Left lobe of liver (tissue), 2 donors: ENCODE measurements around the gene SMAD6. TPM values are rescaled to one million over a fixed set of nuclear protein-coding genes. Genes with fewer than 3 reads are reported as not detected.
A peak's percentile ranks its signal among the peaks of the same experiment; 100 is the strongest.

Experiments
- ATAC-seq: fragments of 200-7000 bp; cut with Tn5 transposase; one replicate; pipeline ENCODE4 v1.9.1; 2020; ENCODE audit warnings: mild to moderate bottlenecking, moderate library complexity
- DNase-seq: peaks from one replicate; pipeline ENCODE4 v3.0.0-alpha.2; 2020; ENCODE audit warnings: low spot score
- total RNA-seq: library from RNA; stranded (reverse); gene quantifications from one replicate; pipeline ENCODE4 v1.2.1, GENCODE V29; 2021
- donor health status: DM: no; HTN: no; CAD: no; lungs with moderate emphysema.
- donor health status: DM: no; HTN: yes; CAD: no.

SMAD6 gene
- total RNA-seq, 1 donor from 2014 or later, result 16.2 TPM

GRCh38 chr15:66771351-66771650 lies 69.3 kb downstream of the SMAD6 start:
- ATAC-seq (peak; percentile 15), DNase-seq (no peak)

GRCh38 chr15:66772604-66773128 lies 70.6 kb downstream of the SMAD6 start:
- DNase-seq (no peak), ATAC-seq (peak; percentile 14)

GRCh38 chr15:66773129-66773873 lies 71.3 kb downstream of the SMAD6 start:
- peak; percentile 21 for ATAC-seq
- no peak for DNase-seq

GRCh38 chr15:66774001-66774814 lies 72.2 kb downstream of the SMAD6 start:
- ATAC-seq (peak; percentile 90), DNase-seq (peak; percentile 84)

GRCh38 chr15:66775127-66776105 lies 73.4 kb downstream of the SMAD6 start:
- ATAC-seq (no peak), DNase-seq (no peak)

- ATAC-seq, result no peak
- DNase-seq, result no peak
Observed at GRCh38 chr15:66777054-66777453, 75.0 kb downstream of the SMAD6 start.

- no peak for ATAC-seq
- no peak for DNase-seq
Observed at GRCh38 chr15:66777596-66778313, 75.7 kb downstream of the SMAD6 start.

- ATAC-seq, result no peak
- DNase-seq, result no peak
Observed at GRCh38 chr15:66778314-66778665, 76.3 kb downstream of the SMAD6 start.

- no peak for ATAC-seq
Observed at GRCh38 chr15:66778716-66779115, 76.7 kb downstream of the SMAD6 start.

GRCh38 chr15:66779331-66780009 lies 77.4 kb downstream of the SMAD6 start:
- DNase-seq (peak; percentile 73), ATAC-seq (peak; percentile 88)

More at GRCh38 chr15:66778716-66779115, 76.7 kb downstream of the SMAD6 start:
- no peak for DNase-seq

- DNase-seq (no peak), ATAC-seq (no peak)
Observed at GRCh38 chr15:66780172-66780972, 78.3 kb downstream of the SMAD6 start.

GRCh38 chr15:66780973-66781718 lies 79.1 kb downstream of the SMAD6 start:
- ATAC-seq (no peak), DNase-seq (no peak)

- DNase-seq (no peak), ATAC-seq (no peak)
Observed at GRCh38 chr15:66782785-66783184, 80.7 kb downstream of the SMAD6 start.

- ATAC-seq (no peak), DNase-seq (no peak)
Observed at GRCh38 chr15:66783314-66783713, 81.3 kb downstream of the SMAD6 start.

- DNase-seq (no peak), ATAC-seq (no peak)
Observed at GRCh38 chr15:66783725-66784124, 81.7 kb downstream of the SMAD6 start.

- DNase-seq (no peak), ATAC-seq (no peak)
Observed at GRCh38 chr15:66784174-66784573, 82.1 kb downstream of the SMAD6 start.

- ATAC-seq, result no peak
- DNase-seq, result no peak
Observed at GRCh38 chr15:66785637-66786036, 83.6 kb downstream of the SMAD6 start.

- no peak for ATAC-seq
- no peak for DNase-seq
Observed at GRCh38 chr15:66786222-66786621, 84.2 kb downstream of the SMAD6 start.
